SIG-M5 (cell line): Measurements from ENCODE around the gene STYX.
A peak's percentile ranks its signal among the peaks of the same experiment; 100 is the strongest.

Experiments
- DNase-seq: peaks from one replicate; lab custom pipeline; 2025; lab: John Stamatoyannopoulos, UW

The STYX gene

GRCh38 chr14:52729925-52730708, at the start of gene STYX:
Gene STYX, plus strand, starts transcription at chr14:52730166. Its CDS starts 309 bp downstream, at chr14:52730475.
- peak; percentile 70 for DNase-seq

- no peak for DNase-seq
Observed at GRCh38 chr14:52683985-52684520, 45.9 kb upstream of the STYX start.

GRCh38 chr14:52686176-52686575, 43.8 kb upstream of the STYX start:
- DNase-seq = no peak

GRCh38 chr14:52690983-52691760, 38.8 kb upstream of the STYX start:
- DNase-seq = no peak

- no peak for DNase-seq
Observed at GRCh38 chr14:52692248-52692962, 37.6 kb upstream of the STYX start.

- no peak for DNase-seq
Observed at GRCh38 chr14:52693036-52693435, 36.9 kb upstream of the STYX start.

GRCh38 chr14:52693532-52693931, 36.4 kb upstream of the STYX start:
- DNase-seq = no peak

- DNase-seq = peak; percentile 29
Observed at GRCh38 chr14:52694761-52695480, 35.0 kb upstream of the STYX start.

GRCh38 chr14:52695481-52696091, 34.4 kb upstream of the STYX start, which contains the start of gene ERO1A:
Gene ERO1A, minus strand, starts transcription at chr14:52695558. Its CDS starts 77 bp downstream, at chr14:52695481.
- no peak for DNase-seq

- no peak for DNase-seq
Observed at GRCh38 chr14:52700701-52701172, 29.2 kb upstream of the STYX start.

- DNase-seq = no peak
Observed at GRCh38 chr14:52701223-52701622, 28.7 kb upstream of the STYX start.

GRCh38 chr14:52703225-52703624, 26.7 kb upstream of the STYX start:
- DNase-seq = peak; percentile 7

- DNase-seq = no peak
Observed at GRCh38 chr14:52703664-52704063, 26.3 kb upstream of the STYX start.

- DNase-seq = no peak
Observed at GRCh38 chr14:52706286-52706685, 23.7 kb upstream of the STYX start.

- peak; percentile 23 for DNase-seq
Observed at GRCh38 chr14:52706724-52707706, 23.0 kb upstream of the STYX start, which contains the start of gene PSMC6. Gene PSMC6, plus strand, starts transcription at chr14:52707200. Its CDS starts 20 bp downstream, at chr14:52707220.

GRCh38 chr14:52711666-52712065, 18.3 kb upstream of the STYX start:
- no peak for DNase-seq

- DNase-seq = no peak
Observed at GRCh38 chr14:52716155-52716554, 13.8 kb upstream of the STYX start.

- no peak for DNase-seq
Observed at GRCh38 chr14:52723514-52724359, 6.2 kb upstream of the STYX start.

- DNase-seq = no peak
Observed at GRCh38 chr14:52724360-52724644, 5.7 kb upstream of the STYX start.
